ENCODE data around the gene DOC2A.
"Not testable (repeated sequence)": the region's sequence is repeated elsewhere in the genome, so short reads cannot be mapped to it uniquely, and the experiment has no call there.

DOC2A gene

GRCh38 chr16:30026449-30026848, 15.6 kb upstream of the DOC2A start:
- no peak for DNase-seq

GRCh38 chr16:30025574-30025973, 14.7 kb upstream of the DOC2A start:
- DNase-seq, result no peak

- no peak for DNase-seq
These were observed 14.3 kb upstream of the DOC2A start for GRCh38 chr16:30025156-30025555.

GRCh38 chr16:30024451-30024850, 13.6 kb upstream of the DOC2A start:
- no peak for DNase-seq

- no peak for DNase-seq
These were observed 12.8 kb upstream of the DOC2A start for GRCh38 chr16:30023586-30023985.

- DNase-seq, result no peak
These were observed 12.1 kb upstream of the DOC2A start, which contains the start of gene C16orf92 for GRCh38 chr16:30022887-30023286. Gene C16orf92, plus strand, starts transcription at chr16:30023198. Its CDS starts 143 bp downstream, at chr16:30023341.

GRCh38 chr16:30018731-30019158, 7.9 kb upstream of the DOC2A start:
- no peak for DNase-seq

- not testable (repeated sequence) for DNase-seq
These were observed 7.1 kb upstream of the DOC2A start for GRCh38 chr16:30017937-30018336.

- no peak for DNase-seq
These were observed 6.4 kb upstream of the DOC2A start for GRCh38 chr16:30017277-30017656.

- no peak for DNase-seq
These were observed 5.9 kb upstream of the DOC2A start for GRCh38 chr16:30016555-30017276.

GRCh38 chr16:30015450-30015849, 4.6 kb upstream of the DOC2A start:
- DNase-seq, result not testable (repeated sequence)

GRCh38 chr16:30012598-30012997, 1.8 kb upstream of the DOC2A start:
- not testable (repeated sequence) for DNase-seq

- no peak for DNase-seq
These were observed 1.1 kb upstream of the DOC2A start for GRCh38 chr16:30011714-30012504.

GRCh38 chr16:30009990-30010843, 610 bp downstream of the DOC2A start:
- DNase-seq, result no peak

- DNase-seq, result no peak
These were observed 1.6 kb downstream of the DOC2A start for GRCh38 chr16:30009085-30009862.

- no peak for DNase-seq
These were observed 3.4 kb downstream of the DOC2A start for GRCh38 chr16:30007378-30007895.

GRCh38 chr16:30006659-30007377, 4.0 kb downstream of the DOC2A start:
- DNase-seq, result no peak

- no peak for DNase-seq
These were observed 4.7 kb downstream of the DOC2A start for GRCh38 chr16:30006095-30006473.

- no peak for DNase-seq
These were observed 5.3 kb downstream of the DOC2A start for GRCh38 chr16:30005341-30006094.

GRCh38 chr16:30004811-30005242, 6.0 kb downstream of the DOC2A start:
- no peak for DNase-seq

GRCh38 chr16:30004424-30004776, 6.4 kb downstream of the DOC2A start:
- DNase-seq, result no peak

All from NCI-H2081 treated with DMSO at 0.1 percent for 48 hours (cell line).